ENCODE results near the gene CDK6.

CDK6 gene

DNA sequence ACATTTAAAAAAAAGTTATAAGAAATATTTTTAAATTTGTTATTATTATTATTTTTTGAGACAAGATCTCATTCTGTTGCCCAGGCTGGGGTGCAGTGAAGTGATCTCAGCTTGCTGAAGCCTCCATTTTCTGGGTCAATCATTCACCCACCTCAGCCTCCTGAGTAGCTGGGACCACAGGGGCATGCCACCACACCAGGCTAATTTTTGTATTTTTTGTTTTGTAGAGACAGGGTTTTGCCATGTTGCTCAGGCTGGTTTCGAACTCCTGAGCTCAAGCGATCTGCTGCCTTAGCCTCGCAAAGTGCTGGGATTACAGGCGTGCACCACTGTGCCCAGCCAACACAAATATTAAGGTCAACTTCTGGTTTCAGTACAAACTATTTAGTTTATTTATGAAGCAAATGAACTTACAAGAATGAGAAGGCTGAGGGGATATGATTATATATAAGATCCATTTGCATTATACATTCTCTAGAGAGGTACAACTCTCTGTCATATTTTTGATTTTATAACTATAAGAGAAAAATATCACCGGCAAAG, 200.3 kb downstream of the CDK6 start:
- Histone ChIP-seq H3K4me1 (ENCODE audit: control insufficient read depth in 2 of 2, insufficient read depth in 1 of 2, low read depth in 1 of 2, low read length in 2 of 2) (peaks cover 0 to 20% of the 10 kb centered on the region in 2 donors), H4K8ac (ENCODE audit: low read depth, low read length) (no peak overlapping the region), H3K4me3 (ENCODE audit: low read length in 2 of 2) (no peak overlapping the region), H2BK12ac (ENCODE audit: low read length) (no peak overlapping the region), H3K4me2 (ENCODE audit: insufficient read depth, low read length, poor library complexity, severe bottlenecking) (no peak overlapping the region), H3K23ac (ENCODE audit: low read depth, low read length, poor library complexity) (no peak overlapping the region), H3K4ac (ENCODE audit: low read length) (no peak overlapping the region), H3K9ac (ENCODE audit: low read depth, low read length, poor library complexity) (no peak overlapping the region), H3K27me3 (ENCODE audit: control insufficient read depth in 3 of 3, insufficient read depth in 3 of 3, low read depth in 1 of 3, low read length in 3 of 3) (no peaks in the 10 kb centered on the region), H2BK120ac (ENCODE audit: low read depth, low read length) (no peak overlapping the region), H4K91ac (ENCODE audit: low read depth, low read length, poor library complexity) (no peak overlapping the region), H3K14ac (ENCODE audit: low read length) (no peak overlapping the region), H2AFZ (ENCODE audit: low read length) (no peak overlapping the region), H2BK15ac (ENCODE audit: low read length) (no peak overlapping the region), H3K79me1 (ENCODE audit: low read depth, low read length) (no peaks in the 10 kb centered on the region), H3K36me3 (replicated peaks in 1 of 2; ENCODE audit: control insufficient read depth in 2 of 2, insufficient read depth in 2 of 2, low read length in 2 of 2) (no peaks in the 10 kb centered on the region), H3K9me3 (replicated peaks in 1 of 2; ENCODE audit: control insufficient read depth in 2 of 2, insufficient read depth in 1 of 2, low read depth in 1 of 2, low read length in 2 of 2) (no peaks in the 10 kb centered on the region), H3K27ac (replicated peaks; ENCODE audit: low read length) (no peak overlapping the region), H2BK5ac (ENCODE audit: low read length) (no peak overlapping the region), H2AK5ac (ENCODE audit: low read depth, low read length) (no peak overlapping the region), H3K18ac (ENCODE audit: low read length) (no peak overlapping the region)
- DNase-seq (ENCODE audit: low spot score): no peak
- no CpG with 5 or more reads among the region's 5 CpGs for WGBS, 2 donors (ENCODE audit: extremely low coverage in 2 of 2, insufficient read length in 2 of 2, insufficient replicate concordance in 1 of 2)

DNA sequence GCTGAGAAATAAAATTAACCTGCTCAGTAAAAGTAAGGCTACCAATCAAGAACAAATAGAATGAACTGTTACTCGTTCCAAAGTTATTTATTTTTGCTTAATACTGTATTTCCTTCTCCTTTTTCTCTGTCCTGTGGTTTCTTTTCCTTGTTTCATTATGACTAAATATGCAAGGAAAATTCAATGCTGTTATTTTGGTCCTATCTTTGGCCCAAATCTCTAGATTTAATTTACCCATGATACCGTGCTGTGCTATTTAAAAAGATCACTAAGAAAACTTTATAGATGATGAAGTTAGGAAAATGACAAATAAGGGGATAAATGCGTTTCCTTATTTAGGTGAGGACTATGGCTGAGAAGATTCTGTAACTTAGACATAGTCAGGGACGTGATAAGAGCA, 200.8 kb downstream of the CDK6 start:
- H3K18ac ChIP-seq (ENCODE audit: low read length): no peak overlapping the region
- no peak overlapping the region for H2BK15ac ChIP-seq (ENCODE audit: low read length)
- WGBS, 2 donors (ENCODE audit: extremely low coverage in 2 of 2, insufficient read length in 2 of 2, insufficient replicate concordance in 1 of 2): no CpG with 5 or more reads among the region's 4 CpGs

DNA sequence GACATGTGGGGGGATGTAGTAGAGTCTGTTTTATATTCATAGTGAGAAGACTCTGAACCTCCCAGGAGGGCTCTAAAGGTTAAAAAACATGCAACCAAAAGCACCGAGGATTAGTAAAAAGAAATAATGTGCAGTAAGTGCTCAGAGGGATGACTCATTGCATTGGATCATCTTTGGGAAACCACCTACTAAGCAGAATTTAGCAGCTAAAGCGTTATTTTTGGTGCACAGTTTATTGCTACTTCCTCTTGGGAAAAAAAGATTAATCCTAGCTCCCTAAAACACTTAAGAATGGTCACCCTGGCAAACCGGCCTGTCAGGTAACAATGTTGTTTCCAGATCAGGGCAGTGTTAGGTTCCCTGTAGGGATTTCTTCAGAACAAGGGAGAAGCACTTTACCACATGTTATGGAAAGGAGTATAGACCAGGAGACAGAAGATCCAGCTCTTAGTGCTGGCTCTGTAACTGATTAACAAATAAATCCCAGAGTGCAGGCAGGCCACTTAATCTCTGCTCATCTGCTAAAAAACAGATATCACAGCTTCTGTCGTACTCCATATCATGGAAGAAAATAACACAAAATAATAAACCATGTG, 201.4 kb downstream of the CDK6 start:
- peaks cover 0 to 20% of the 10 kb centered on the region in 2 donors for H3K4me1 ChIP-seq (ENCODE audit: control insufficient read depth in 2 of 2, insufficient read depth in 1 of 2, low read depth in 1 of 2, low read length in 2 of 2)
- no peak overlapping the region for H2AK5ac ChIP-seq (ENCODE audit: low read depth, low read length)
- H3K4me3 ChIP-seq (ENCODE audit: low read length in 2 of 2): no peak overlapping the region
- H2BK120ac ChIP-seq (ENCODE audit: low read depth, low read length): no peak overlapping the region
- no peak overlapping the region for H3K4me2 ChIP-seq (ENCODE audit: insufficient read depth, low read length, poor library complexity, severe bottlenecking)
- H2AFZ ChIP-seq (ENCODE audit: low read length): no peak overlapping the region
- H3K14ac ChIP-seq (ENCODE audit: low read length): no peak overlapping the region
- no peaks in the 10 kb centered on the region for H3K36me3 ChIP-seq (replicated peaks in 1 of 2; ENCODE audit: control insufficient read depth in 2 of 2, insufficient read depth in 2 of 2, low read length in 2 of 2)
- no peak overlapping the region for H3K18ac ChIP-seq (ENCODE audit: low read length)
- no CpG with 5 or more reads among the region's 4 CpGs for WGBS, 2 donors (ENCODE audit: extremely low coverage in 2 of 2, insufficient read length in 2 of 2, insufficient replicate concordance in 1 of 2)
- no peak overlapping the region for H2BK12ac ChIP-seq (ENCODE audit: low read length)
- H3K27ac ChIP-seq (replicated peaks; ENCODE audit: low read length): no peak overlapping the region
- no peak overlapping the region for H2BK5ac ChIP-seq (ENCODE audit: low read length)
- H3K23ac ChIP-seq (ENCODE audit: low read depth, low read length, poor library complexity): no peak overlapping the region
- H4K91ac ChIP-seq (ENCODE audit: low read depth, low read length, poor library complexity): no peak overlapping the region
- H3K4ac ChIP-seq (ENCODE audit: low read length): no peak overlapping the region
- H3K9ac ChIP-seq (ENCODE audit: low read depth, low read length, poor library complexity): no peak overlapping the region
- no peak for DNase-seq (ENCODE audit: low spot score)
- H4K8ac ChIP-seq (ENCODE audit: low read depth, low read length): no peak overlapping the region
- H3K27me3 ChIP-seq (ENCODE audit: control insufficient read depth in 3 of 3, insufficient read depth in 3 of 3, low read depth in 1 of 3, low read length in 3 of 3): no peaks in the 10 kb centered on the region
- no peaks in the 10 kb centered on the region for H3K9me3 ChIP-seq (replicated peaks in 1 of 2; ENCODE audit: control insufficient read depth in 2 of 2, insufficient read depth in 1 of 2, low read depth in 1 of 2, low read length in 2 of 2)
- H2BK15ac ChIP-seq (ENCODE audit: low read length): no peak overlapping the region
- no peaks in the 10 kb centered on the region for H3K79me1 ChIP-seq (ENCODE audit: low read depth, low read length)

More for the DNA sequence above, 200.8 kb downstream of the CDK6 start:
- Histone ChIP-seq H3K4ac (ENCODE audit: low read length) (no peak overlapping the region), H3K14ac (ENCODE audit: low read length) (no peak overlapping the region), H2AK5ac (ENCODE audit: low read depth, low read length) (no peak overlapping the region), H3K4me1 (ENCODE audit: control insufficient read depth in 2 of 2, insufficient read depth in 1 of 2, low read depth in 1 of 2, low read length in 2 of 2) (peaks cover 0 to 20% of the 10 kb centered on the region in 2 donors), H3K36me3 (replicated peaks in 1 of 2; ENCODE audit: control insufficient read depth in 2 of 2, insufficient read depth in 2 of 2, low read length in 2 of 2) (no peaks in the 10 kb centered on the region), H3K9ac (ENCODE audit: low read depth, low read length, poor library complexity) (no peak overlapping the region), H3K23ac (ENCODE audit: low read depth, low read length, poor library complexity) (no peak overlapping the region), H2AFZ (ENCODE audit: low read length) (no peak overlapping the region), H2BK120ac (ENCODE audit: low read depth, low read length) (no peak overlapping the region), H4K91ac (ENCODE audit: low read depth, low read length, poor library complexity) (no peak overlapping the region), H3K27me3 (ENCODE audit: control insufficient read depth in 3 of 3, insufficient read depth in 3 of 3, low read depth in 1 of 3, low read length in 3 of 3) (no peaks in the 10 kb centered on the region), H3K4me3 (ENCODE audit: low read length in 2 of 2) (no peak overlapping the region), H4K8ac (ENCODE audit: low read depth, low read length) (no peak overlapping the region), H3K79me1 (ENCODE audit: low read depth, low read length) (no peaks in the 10 kb centered on the region), H3K9me3 (replicated peaks in 1 of 2; ENCODE audit: control insufficient read depth in 2 of 2, insufficient read depth in 1 of 2, low read depth in 1 of 2, low read length in 2 of 2) (no peaks in the 10 kb centered on the region), H3K27ac (replicated peaks; ENCODE audit: low read length) (no peak overlapping the region), H2BK12ac (ENCODE audit: low read length) (no peak overlapping the region), H3K4me2 (ENCODE audit: insufficient read depth, low read length, poor library complexity, severe bottlenecking) (no peak overlapping the region), H2BK5ac (ENCODE audit: low read length) (no peak overlapping the region)
- no peak for DNase-seq (ENCODE audit: low spot score)

DNA sequence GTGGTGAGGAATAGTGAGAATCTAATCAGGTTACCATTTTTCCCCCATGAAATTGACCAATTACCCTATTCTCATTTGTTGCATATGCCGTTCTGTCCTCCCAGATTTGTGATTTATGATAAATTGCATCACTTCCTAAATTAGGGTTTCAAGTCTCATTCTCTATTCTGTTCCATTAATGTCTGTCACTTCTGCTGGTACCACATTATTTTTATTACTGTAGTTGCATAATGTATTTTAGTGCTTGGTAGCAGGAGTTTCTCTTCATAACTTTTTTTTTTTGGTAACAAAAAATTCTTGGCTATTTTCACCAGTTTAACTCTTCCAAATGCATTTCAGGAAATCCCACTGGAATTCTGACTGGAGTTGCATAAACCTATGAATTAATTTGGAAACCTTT, 202.2 kb downstream of the CDK6 start:
- no CpG with 5 or more reads among the region's 1 CpG for whole genome bisulfite sequencing, 2 donors (ENCODE audit: extremely low coverage in 2 of 2, insufficient read length in 2 of 2, insufficient replicate concordance in 1 of 2)
- Histone ChIP-seq H2BK15ac (ENCODE audit: low read length) (no peak overlapping the region), H4K8ac (ENCODE audit: low read depth, low read length) (no peak overlapping the region), H3K4ac (ENCODE audit: low read length) (no peak overlapping the region), H3K9me3 (replicated peaks in 1 of 2; ENCODE audit: control insufficient read depth in 2 of 2, insufficient read depth in 1 of 2, low read depth in 1 of 2, low read length in 2 of 2) (peaks cover 0 to 5% of the 10 kb centered on the region in 2 donors), H3K18ac (ENCODE audit: low read length) (no peak overlapping the region), H3K4me1 (ENCODE audit: control insufficient read depth in 2 of 2, insufficient read depth in 1 of 2, low read depth in 1 of 2, low read length in 2 of 2) (peaks cover 0 to 20% of the 10 kb centered on the region in 2 donors), H3K14ac (ENCODE audit: low read length) (no peak overlapping the region), H3K4me2 (ENCODE audit: insufficient read depth, low read length, poor library complexity, severe bottlenecking) (no peak overlapping the region), H3K4me3 (ENCODE audit: low read length in 2 of 2) (no peak overlapping the region), H3K79me1 (ENCODE audit: low read depth, low read length) (no peaks in the 10 kb centered on the region), H3K27me3 (ENCODE audit: control insufficient read depth in 3 of 3, insufficient read depth in 3 of 3, low read depth in 1 of 3, low read length in 3 of 3) (no peaks in the 10 kb centered on the region), H2AK5ac (ENCODE audit: low read depth, low read length) (no peak overlapping the region), H2BK120ac (ENCODE audit: low read depth, low read length) (no peak overlapping the region), H3K27ac (replicated peaks; ENCODE audit: low read length) (no peak overlapping the region), H2BK12ac (ENCODE audit: low read length) (no peak overlapping the region), H4K91ac (ENCODE audit: low read depth, low read length, poor library complexity) (no peak overlapping the region), H2BK5ac (ENCODE audit: low read length) (no peak overlapping the region), H3K36me3 (replicated peaks in 1 of 2; ENCODE audit: control insufficient read depth in 2 of 2, insufficient read depth in 2 of 2, low read length in 2 of 2) (no peaks in the 10 kb centered on the region), H2AFZ (ENCODE audit: low read length) (no peak overlapping the region), H3K23ac (ENCODE audit: low read depth, low read length, poor library complexity) (no peak overlapping the region), H3K9ac (ENCODE audit: low read depth, low read length, poor library complexity) (no peak overlapping the region)
- DNase-seq (ENCODE audit: low spot score): no peak

All from neuronal stem cell (in vitro differentiated cells).